Measurements from ENCODE around the gene SMAD3.
"Not testable (repeated sequence)": the region's sequence is repeated elsewhere in the genome, so short reads cannot be mapped to it uniquely, and the experiment has no call there.

SMAD3 gene

GRCh38 chr15:67145312-67145610 lies 79.9 kb downstream of the SMAD3 start:
- no peaks in the 10 kb centered on the region for H3K9me3 ChIP-seq (ENCODE audit: control insufficient read depth, insufficient read depth, low read length)
- peak overlapping the region; percentile 88 for H3K27ac ChIP-seq (ENCODE audit: low read depth, low read length)
- H3K4me3 ChIP-seq (ENCODE audit: low read depth, low read length): no peak overlapping the region
- H3K36me3 ChIP-seq (ENCODE audit: control insufficient read depth, insufficient read depth, low read length): no peaks in the 10 kb centered on the region
- peaks cover 82% of the 10 kb centered on the region for H3K4me1 ChIP-seq (ENCODE audit: control insufficient read depth, insufficient read depth, low read length)
- no peaks in the 10 kb centered on the region for H3K27me3 ChIP-seq (ENCODE audit: control insufficient read depth, insufficient read depth, low read length)
- H3K9ac ChIP-seq (ENCODE audit: low read depth, low read length): no peak overlapping the region

- no peaks in the 10 kb centered on the region for H3K36me3 ChIP-seq (ENCODE audit: control insufficient read depth, insufficient read depth, low read length)
- H3K4me3 ChIP-seq (ENCODE audit: low read depth, low read length): no peak overlapping the region
- H3K27ac ChIP-seq (ENCODE audit: low read depth, low read length): peak overlapping the region; percentile 88
- no peaks in the 10 kb centered on the region for H3K27me3 ChIP-seq (ENCODE audit: control insufficient read depth, insufficient read depth, low read length)
- H3K9ac ChIP-seq (ENCODE audit: low read depth, low read length): no peak overlapping the region
- no peaks in the 10 kb centered on the region for H3K9me3 ChIP-seq (ENCODE audit: control insufficient read depth, insufficient read depth, low read length)
- H3K4me1 ChIP-seq (ENCODE audit: control insufficient read depth, insufficient read depth, low read length): peaks cover 82% of the 10 kb centered on the region
Measured at GRCh38 chr15:67145710-67146109, 80.3 kb downstream of the SMAD3 start.

GRCh38 chr15:67146234-67146633 lies 80.8 kb downstream of the SMAD3 start:
- Histone ChIP-seq H3K4me3 (ENCODE audit: low read depth, low read length) (no peak overlapping the region), H3K27me3 (ENCODE audit: control insufficient read depth, insufficient read depth, low read length) (no peaks in the 10 kb centered on the region), H3K9me3 (ENCODE audit: control insufficient read depth, insufficient read depth, low read length) (no peaks in the 10 kb centered on the region), H3K4me1 (ENCODE audit: control insufficient read depth, insufficient read depth, low read length) (peaks cover 82% of the 10 kb centered on the region), H3K9ac (ENCODE audit: low read depth, low read length) (no peak overlapping the region), H3K27ac (ENCODE audit: low read depth, low read length) (peak overlapping the region; percentile 88), H3K36me3 (ENCODE audit: control insufficient read depth, insufficient read depth, low read length) (no peaks in the 10 kb centered on the region)

GRCh38 chr15:67146875-67147381 lies 81.5 kb downstream of the SMAD3 start:
- peak overlapping the region; percentile 88 for H3K27ac ChIP-seq (ENCODE audit: low read depth, low read length)
- no peaks in the 10 kb centered on the region for H3K27me3 ChIP-seq (ENCODE audit: control insufficient read depth, insufficient read depth, low read length)
- no peak overlapping the region for H3K4me3 ChIP-seq (ENCODE audit: low read depth, low read length)
- H3K9ac ChIP-seq (ENCODE audit: low read depth, low read length): no peak overlapping the region
- no peaks in the 10 kb centered on the region for H3K36me3 ChIP-seq (ENCODE audit: control insufficient read depth, insufficient read depth, low read length)
- peaks cover 77% of the 10 kb centered on the region for H3K4me1 ChIP-seq (ENCODE audit: control insufficient read depth, insufficient read depth, low read length)
- no peaks in the 10 kb centered on the region for H3K9me3 ChIP-seq (ENCODE audit: control insufficient read depth, insufficient read depth, low read length)

GRCh38 chr15:67147396-67147949 lies 82.1 kb downstream of the SMAD3 start:
- Histone ChIP-seq H3K9me3 (ENCODE audit: control insufficient read depth, insufficient read depth, low read length) (no peaks in the 10 kb centered on the region), H3K36me3 (ENCODE audit: control insufficient read depth, insufficient read depth, low read length) (no peaks in the 10 kb centered on the region), H3K4me3 (ENCODE audit: low read depth, low read length) (no peak overlapping the region), H3K9ac (ENCODE audit: low read depth, low read length) (no peak overlapping the region), H3K27me3 (ENCODE audit: control insufficient read depth, insufficient read depth, low read length) (no peaks in the 10 kb centered on the region), H3K27ac (ENCODE audit: low read depth, low read length) (peak overlapping the region; percentile 88), H3K4me1 (ENCODE audit: control insufficient read depth, insufficient read depth, low read length) (peaks cover 77% of the 10 kb centered on the region)

- Histone ChIP-seq H3K9me3 (ENCODE audit: control insufficient read depth, insufficient read depth, low read length) (no peaks in the 10 kb centered on the region), H3K27ac (ENCODE audit: low read depth, low read length) (peak overlapping the region; percentile 98), H3K36me3 (ENCODE audit: control insufficient read depth, insufficient read depth, low read length) (no peaks in the 10 kb centered on the region), H3K9ac (ENCODE audit: low read depth, low read length) (no peak overlapping the region), H3K4me1 (ENCODE audit: control insufficient read depth, insufficient read depth, low read length) (peaks cover 80% of the 10 kb centered on the region), H3K27me3 (ENCODE audit: control insufficient read depth, insufficient read depth, low read length) (no peaks in the 10 kb centered on the region), H3K4me3 (ENCODE audit: low read depth, low read length) (no peak overlapping the region)
Measured at GRCh38 chr15:67148196-67148701, 82.8 kb downstream of the SMAD3 start.

- H3K27me3 ChIP-seq (ENCODE audit: control insufficient read depth, insufficient read depth, low read length): no peaks in the 10 kb centered on the region
- peak overlapping the region; percentile 24; the same call in 1 of the 2 replicates for H3K4me3 ChIP-seq (ENCODE audit: low read depth, low read length)
- H3K27ac ChIP-seq (ENCODE audit: low read depth, low read length): peak overlapping the region; percentile 98
- H3K9ac ChIP-seq (ENCODE audit: low read depth, low read length): no peak overlapping the region
- H3K9me3 ChIP-seq (ENCODE audit: control insufficient read depth, insufficient read depth, low read length): no peaks in the 10 kb centered on the region
- H3K4me1 ChIP-seq (ENCODE audit: control insufficient read depth, insufficient read depth, low read length): peaks cover 74% of the 10 kb centered on the region
- H3K36me3 ChIP-seq (ENCODE audit: control insufficient read depth, insufficient read depth, low read length): no peaks in the 10 kb centered on the region
Measured at GRCh38 chr15:67149068-67149772, 83.8 kb downstream of the SMAD3 start.

- Histone ChIP-seq H3K9me3 (ENCODE audit: control insufficient read depth, insufficient read depth, low read length) (no peaks in the 10 kb centered on the region), H3K4me1 (ENCODE audit: control insufficient read depth, insufficient read depth, low read length) (peaks cover 70% of the 10 kb centered on the region), H3K4me3 (ENCODE audit: low read depth, low read length) (peak overlapping the region; percentile 24), H3K27ac (ENCODE audit: low read depth, low read length) (peak overlapping the region; percentile 98), H3K9ac (ENCODE audit: low read depth, low read length) (no peak overlapping the region; the same call in 1 of the 2 replicates), H3K36me3 (ENCODE audit: control insufficient read depth, insufficient read depth, low read length) (no peaks in the 10 kb centered on the region), H3K27me3 (ENCODE audit: control insufficient read depth, insufficient read depth, low read length) (no peaks in the 10 kb centered on the region)
Measured at GRCh38 chr15:67149773-67150022, 84.3 kb downstream of the SMAD3 start.

GRCh38 chr15:67150023-67150860 lies 84.8 kb downstream of the SMAD3 start:
- Histone ChIP-seq H3K4me3 (ENCODE audit: low read depth, low read length) (peak overlapping the region; percentile 24), H3K36me3 (ENCODE audit: control insufficient read depth, insufficient read depth, low read length) (no peaks in the 10 kb centered on the region), H3K27ac (ENCODE audit: low read depth, low read length) (peak overlapping the region; percentile 98), H3K4me1 (ENCODE audit: control insufficient read depth, insufficient read depth, low read length) (peaks cover 64% of the 10 kb centered on the region), H3K9ac (ENCODE audit: low read depth, low read length) (no peak overlapping the region; the same call in 1 of the 2 replicates), H3K27me3 (ENCODE audit: control insufficient read depth, insufficient read depth, low read length) (no peaks in the 10 kb centered on the region), H3K9me3 (ENCODE audit: control insufficient read depth, insufficient read depth, low read length) (no peaks in the 10 kb centered on the region)

GRCh38 chr15:67152429-67152828 lies 87.0 kb downstream of the SMAD3 start:
- no peak overlapping the region for H3K4me3 ChIP-seq (ENCODE audit: low read depth, low read length)
- no peaks in the 10 kb centered on the region for H3K27me3 ChIP-seq (ENCODE audit: control insufficient read depth, insufficient read depth, low read length)
- peak overlapping the region; percentile 67 for H3K27ac ChIP-seq (ENCODE audit: low read depth, low read length)
- H3K4me1 ChIP-seq (ENCODE audit: control insufficient read depth, insufficient read depth, low read length): peaks cover 42% of the 10 kb centered on the region
- H3K36me3 ChIP-seq (ENCODE audit: control insufficient read depth, insufficient read depth, low read length): no peaks in the 10 kb centered on the region
- H3K9me3 ChIP-seq (ENCODE audit: control insufficient read depth, insufficient read depth, low read length): no peaks in the 10 kb centered on the region
- no peak overlapping the region for H3K9ac ChIP-seq (ENCODE audit: low read depth, low read length)

- H3K9ac ChIP-seq (ENCODE audit: low read depth, low read length); H3K36me3 ChIP-seq (ENCODE audit: control insufficient read depth, insufficient read depth, low read length); H3K27me3 ChIP-seq (ENCODE audit: control insufficient read depth, insufficient read depth, low read length); H3K4me3 ChIP-seq (ENCODE audit: low read depth, low read length); H3K9me3 ChIP-seq (ENCODE audit: control insufficient read depth, insufficient read depth, low read length): not testable (repeated sequence)
- H3K4me1 ChIP-seq (ENCODE audit: control insufficient read depth, insufficient read depth, low read length): peaks cover 37% of the 10 kb centered on the region
- H3K27ac ChIP-seq (ENCODE audit: low read depth, low read length): peak overlapping the region; percentile 67
Measured at GRCh38 chr15:67153044-67153443, 87.6 kb downstream of the SMAD3 start.

Data from HUES48 (cell line).